Type B pancreatic cell (in vitro differentiated cells): Measurements from ENCODE around the gene HEPN1. TPM values are rescaled to one million over a fixed set of nuclear protein-coding genes. Genes with fewer than 3 reads are reported as not detected.

ENCODE experiments used
- DNase-seq: peaks from one replicate; pipeline ENCODE4 v3.0.0; 2021; ENCODE audit warnings: mixed read lengths; ENCODE audit not compliant: unreplicated experiment; ENCODE audit errors: extremely low spot score
- H3K27ac Mint-ChIP-seq: 2 replicates; pipeline ENCODE4 v1.8.0; 2021; ENCODE audit warnings: mild to moderate bottlenecking, mixed read lengths
- H3K27me3 Mint-ChIP-seq: 2 replicates; pipeline ENCODE4 v1.8.0; 2021; ENCODE audit warnings: mixed read lengths
- H3K36me3 Mint-ChIP-seq: 2 replicates; pipeline ENCODE4 v1.8.0; 2021; ENCODE audit warnings: mixed read lengths
- H3K4me1 Mint-ChIP-seq: one replicate; pipeline ENCODE4 v1.8.0; 2021; ENCODE audit warnings: mixed read lengths; ENCODE audit not compliant: unreplicated experiment
- H3K4me3 Mint-ChIP-seq: 2 replicates; pipeline ENCODE4 v1.8.0; 2021; ENCODE audit warnings: mild to moderate bottlenecking, mixed read lengths
- H3K9me3 Mint-ChIP-seq: 2 replicates; pipeline ENCODE4 v1.8.0; 2021; ENCODE audit warnings: mixed read lengths
- total RNA-seq: library from RNA; stranded (reverse); gene quantifications from 2 replicates; pipeline ENCODE4 v1.2.1, GENCODE V29; 2021; ENCODE audit warnings: low replicate concordance
- TF ChIP-seq, protein P1 (sequence below): fragments of 200-600 bp; sonication (generic); conservative IDR thresholded peaks from 2 replicates; pipeline ENCODE4 v1.5.0; 2021; ENCODE audit warnings: antibody characterized with exemption, mild to moderate bottlenecking

HEPN1 gene
- total RNA-seq, 1 donor from 2014 or later, result not detected

DNA sequence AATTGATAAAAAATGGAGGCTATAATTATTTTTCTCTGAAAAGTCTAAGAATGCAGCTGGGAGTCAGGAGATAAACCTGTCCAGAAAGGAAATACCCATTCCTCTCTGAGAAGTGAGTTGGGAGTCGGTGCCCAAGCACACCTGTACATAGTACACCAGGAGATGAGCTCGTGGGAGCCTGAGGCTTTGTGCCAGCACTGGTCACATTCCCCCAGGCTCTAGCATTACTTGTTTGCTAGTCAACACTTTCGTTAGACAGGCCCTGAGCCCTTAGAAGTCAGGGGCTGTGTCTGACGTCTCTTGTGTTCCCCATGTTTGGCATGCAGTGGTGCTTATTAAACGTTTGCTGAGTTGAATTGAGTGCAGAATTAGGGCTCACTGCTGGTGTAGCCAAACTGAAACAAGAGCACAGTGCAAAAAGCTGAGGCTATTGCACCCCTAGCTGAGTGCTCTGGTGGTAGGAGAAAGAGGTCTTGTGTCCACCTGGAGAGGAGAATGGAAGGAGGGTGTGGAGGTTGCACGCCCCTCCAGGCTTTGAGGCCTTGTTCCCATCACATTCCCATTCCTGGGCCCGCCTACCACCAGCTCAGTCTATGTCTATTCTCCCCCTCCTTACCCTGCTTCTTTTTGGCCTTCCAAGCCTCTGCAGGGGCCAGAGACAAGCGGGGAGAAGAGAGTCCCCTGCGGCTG is 28.2 kb upstream of the HEPN1 start:
- Mint-ChIP-seq H3K4me3 (no peak overlapping the region), H3K4me1 (no peaks in the 10 kb centered on the region), H3K36me3 (no peaks in the 10 kb centered on the region), H3K9me3 (no peaks in the 10 kb centered on the region), H3K27ac (no peak overlapping the region), H3K27me3 (peaks cover 40% of the 10 kb centered on the region)
- TF ChIP-seq, protein P1, sequence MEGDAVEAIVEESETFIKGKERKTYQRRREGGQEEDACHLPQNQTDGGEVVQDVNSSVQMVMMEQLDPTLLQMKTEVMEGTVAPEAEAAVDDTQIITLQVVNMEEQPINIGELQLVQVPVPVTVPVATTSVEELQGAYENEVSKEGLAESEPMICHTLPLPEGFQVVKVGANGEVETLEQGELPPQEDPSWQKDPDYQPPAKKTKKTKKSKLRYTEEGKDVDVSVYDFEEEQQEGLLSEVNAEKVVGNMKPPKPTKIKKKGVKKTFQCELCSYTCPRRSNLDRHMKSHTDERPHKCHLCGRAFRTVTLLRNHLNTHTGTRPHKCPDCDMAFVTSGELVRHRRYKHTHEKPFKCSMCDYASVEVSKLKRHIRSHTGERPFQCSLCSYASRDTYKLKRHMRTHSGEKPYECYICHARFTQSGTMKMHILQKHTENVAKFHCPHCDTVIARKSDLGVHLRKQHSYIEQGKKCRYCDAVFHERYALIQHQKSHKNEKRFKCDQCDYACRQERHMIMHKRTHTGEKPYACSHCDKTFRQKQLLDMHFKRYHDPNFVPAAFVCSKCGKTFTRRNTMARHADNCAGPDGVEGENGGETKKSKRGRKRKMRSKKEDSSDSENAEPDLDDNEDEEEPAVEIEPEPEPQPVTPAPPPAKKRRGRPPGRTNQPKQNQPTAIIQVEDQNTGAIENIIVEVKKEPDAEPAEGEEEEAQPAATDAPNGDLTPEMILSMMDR, result no peak
- no peak for DNase-seq

DNA sequence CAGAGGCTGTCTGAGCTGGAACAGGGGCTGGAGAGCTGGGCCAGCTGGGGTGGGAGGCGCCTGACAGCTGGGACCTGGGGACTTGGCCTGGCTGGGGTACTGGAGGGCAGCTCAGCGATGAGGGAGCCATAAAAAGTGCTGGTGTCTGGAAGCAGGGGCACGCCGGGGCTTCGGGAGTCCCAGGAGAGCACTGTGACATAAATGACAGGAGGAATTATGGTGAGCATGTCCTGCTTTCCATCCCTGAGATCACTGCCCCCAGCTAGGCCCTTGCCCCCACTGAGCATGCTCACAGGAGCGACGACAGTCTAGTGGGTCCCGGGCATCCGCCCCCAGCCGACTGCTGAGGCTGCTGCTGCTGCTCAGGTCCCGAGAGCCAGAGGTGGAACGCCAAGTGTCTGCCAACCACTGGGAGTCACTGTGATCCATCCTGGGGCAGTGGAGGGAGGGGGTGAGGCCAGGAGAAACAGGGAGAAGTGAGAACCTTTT is 27.6 kb upstream of the HEPN1 start:
- H3K4me1 Mint-ChIP-seq, result no peaks in the 10 kb centered on the region
- TF ChIP-seq, protein P1, result no peak
- H3K36me3 Mint-ChIP-seq, result no peaks in the 10 kb centered on the region
- H3K27me3 Mint-ChIP-seq, result peaks cover 36% of the 10 kb centered on the region
- no peak overlapping the region for H3K27ac Mint-ChIP-seq
- no peak overlapping the region for H3K4me3 Mint-ChIP-seq
- DNase-seq, result no peak
- no peaks in the 10 kb centered on the region for H3K9me3 Mint-ChIP-seq

DNA sequence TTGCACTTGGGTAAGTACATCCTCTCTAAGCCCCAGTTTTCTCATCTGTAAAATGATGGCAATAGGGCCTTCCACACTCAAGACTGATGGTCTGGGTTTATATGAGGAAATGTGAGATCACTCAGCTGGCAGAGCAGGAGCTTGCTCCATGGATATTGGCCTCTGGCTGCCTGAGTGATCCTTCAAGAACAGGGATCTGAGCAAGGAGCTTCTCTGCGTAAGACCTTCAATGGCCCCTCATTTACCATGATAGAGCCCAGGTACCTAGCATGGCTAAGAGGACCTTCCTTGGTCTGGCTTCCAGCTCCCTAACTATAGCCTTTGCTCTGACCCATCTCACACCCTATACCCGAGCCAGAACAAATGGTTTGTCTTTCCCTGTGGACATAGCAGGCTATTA is 26.9 kb upstream of the HEPN1 start:
- DNase-seq, result peak; percentile 31
- TF ChIP-seq, protein P1, result no peak
- no peaks in the 10 kb centered on the region for H3K9me3 Mint-ChIP-seq
- H3K36me3 Mint-ChIP-seq, result no peaks in the 10 kb centered on the region
- H3K27ac Mint-ChIP-seq, result no peak overlapping the region
- H3K27me3 Mint-ChIP-seq, result peaks cover 36% of the 10 kb centered on the region
- peaks cover under 1% of the 10 kb centered on the region for H3K4me1 Mint-ChIP-seq
- H3K4me3 Mint-ChIP-seq, result no peak overlapping the region

DNA sequence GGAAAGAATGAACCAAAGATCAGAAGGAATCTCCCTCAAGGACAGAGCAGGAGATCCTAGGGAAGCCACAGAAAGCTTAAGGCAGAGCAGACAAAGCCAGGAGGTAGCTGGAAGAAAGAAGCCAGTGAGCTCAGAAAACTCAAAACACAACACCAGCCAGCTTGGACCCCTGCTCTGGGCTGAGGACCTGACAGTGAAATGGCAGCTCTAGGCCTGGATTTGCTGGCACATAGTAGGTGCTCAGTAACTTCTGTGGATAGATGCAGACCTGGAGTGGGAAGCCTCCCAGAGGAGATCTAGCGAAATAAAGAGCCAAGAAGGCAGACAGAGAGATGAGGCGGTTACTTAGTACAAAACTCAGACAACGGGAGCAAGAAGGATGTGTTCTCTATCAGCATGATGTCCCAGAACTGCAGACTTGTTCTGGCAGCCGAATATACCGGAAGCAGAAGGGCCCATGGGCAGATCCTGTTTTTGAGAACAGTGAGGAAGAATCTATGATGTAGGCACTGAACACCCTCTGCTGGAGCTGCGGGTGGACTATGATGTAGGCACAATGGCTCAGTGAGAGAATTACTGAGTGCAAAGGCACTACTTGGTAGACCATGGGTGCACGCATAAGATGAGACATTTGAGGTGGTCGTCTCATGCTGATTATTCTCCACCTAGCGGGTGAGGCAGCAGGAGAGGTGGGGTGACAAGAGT is 26.1 kb upstream of the HEPN1 start:
- H3K4me1 Mint-ChIP-seq, result peaks cover 5% of the 10 kb centered on the region
- H3K4me3 Mint-ChIP-seq, result no peak overlapping the region
- no peaks in the 10 kb centered on the region for H3K36me3 Mint-ChIP-seq
- H3K27me3 Mint-ChIP-seq, result peaks cover 39% of the 10 kb centered on the region
- TF ChIP-seq, protein P1, result no peak
- no peak overlapping the region for H3K27ac Mint-ChIP-seq
- DNase-seq, result peak; percentile 27
- no peaks in the 10 kb centered on the region for H3K9me3 Mint-ChIP-seq

DNA sequence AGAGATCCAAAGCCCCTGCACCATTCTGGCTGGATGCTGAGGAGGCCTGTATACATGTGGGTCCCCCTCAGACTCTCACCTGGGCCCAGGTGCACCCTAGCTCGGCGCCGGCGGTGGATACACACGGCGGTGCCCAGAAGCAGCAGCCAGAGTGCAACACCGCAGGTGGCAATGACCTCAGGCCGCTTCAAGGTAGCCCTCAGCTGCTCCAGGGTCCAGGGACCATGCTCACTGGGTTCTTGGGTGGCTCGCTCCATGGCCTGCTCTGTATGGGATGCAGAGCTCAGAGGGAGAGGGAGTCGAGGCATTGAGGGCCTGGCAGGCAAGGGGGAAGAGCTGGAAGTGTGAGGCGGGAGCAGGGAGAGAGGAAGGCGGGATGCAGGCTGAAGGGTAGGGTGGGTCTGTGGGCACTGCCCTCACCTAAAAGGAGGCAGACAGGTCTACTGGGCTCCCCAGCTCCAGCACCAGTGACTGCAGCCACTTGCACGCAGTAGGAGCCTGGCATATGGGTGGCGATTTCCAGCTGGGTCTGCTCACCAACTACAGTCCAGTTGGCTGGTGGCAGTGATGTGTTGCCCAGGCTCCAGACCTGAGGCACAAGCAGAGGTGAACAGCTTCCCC is 25.2 kb upstream of the HEPN1 start:
- no peak overlapping the region for H3K4me3 Mint-ChIP-seq
- H3K4me1 Mint-ChIP-seq, result peaks cover 11% of the 10 kb centered on the region
- H3K9me3 Mint-ChIP-seq, result no peaks in the 10 kb centered on the region
- H3K27me3 Mint-ChIP-seq, result peaks cover 39% of the 10 kb centered on the region
- peak; percentile 55 for DNase-seq
- H3K36me3 Mint-ChIP-seq, result no peaks in the 10 kb centered on the region
- H3K27ac Mint-ChIP-seq, result no peak overlapping the region
- TF ChIP-seq, protein P1, result no peak
